ENCODE measurements around the gene MAPK14.

GRCh38 chr6:36063318-36064060 is 35.9 kb downstream of the MAPK14 start:
- no peak for TF ChIP-seq CTCF (IDR thresholded peaks at IDR 0.05)
- TF ChIP-seq EZH2phosphoT487 (IDR thresholded peaks at IDR 0.05) = no peak
- no peak for TF ChIP-seq EZH2 (IDR thresholded peaks at IDR 0.05)

Data from neural progenitor cell (in vitro differentiated cells).